HepG2 (cell line): ENCODE measurements around the gene CUL2. TPM values are rescaled to one million over a fixed set of nuclear protein-coding genes. Genes with fewer than 3 reads are reported as not detected.

Experiments
- ATAC-seq: fragments of 200-7000 bp; cut with Tn5 transposase; 3 replicates; pipeline ENCODE4 v1.9.1; 2020; ENCODE audit warnings: mild to moderate bottlenecking, moderate library complexity
- BruUV-seq: library from RNA; stranded (reverse); fragments of 400-500 nt; replicated peaks from 2 replicates; lab custom pipeline; 2021; lab: Mats Ljungman, UMichigan
- CTCF ChIA-PET: fragments of 300-600 bp; formaldehyde crosslinking; extraction: SDS; loops from one replicate; lab custom pipeline; 2021; ENCODE audit warnings: low total read pairs, inconsistent platforms, low intra/inter-chr PET ratio; lab: Yijun Ruan, JAX
- POLR2A ChIA-PET: fragments of 350-600 bp; sonication (Branson Sonifier 250); formaldehyde crosslinking; loops from one replicate; lab custom pipeline; 2020; ENCODE audit warnings: antibody characterized with exemption, inconsistent platforms; lab: Yijun Ruan, JAX
- DNase-seq: peaks from one replicate; pipeline ENCODE4 v3.0.0-alpha.2; 2015; ENCODE audit warnings: low spot score
- FAIRE-seq: peaks from 3 replicates; lab custom pipeline; 2011; peaks lifted over from hg19 to GRCh38; lab: Jason Lieb, UNC
- H2AFZ ChIP-seq: one replicate; pipeline ENCODE4 v1.6.1; 2011; ENCODE audit warnings: low read length, inconsistent platforms
- H3K27ac ChIP-seq: fragments of 300-600 bp; 3 replicates; pipeline ENCODE4 v1.8.0; 2011; ENCODE audit warnings: mixed run types, mild to moderate bottlenecking, mixed read lengths, low read length, inconsistent platforms; ENCODE audit not compliant: insufficient read depth; ENCODE audit errors: extremely low read length
- H3K27me3 ChIP-seq, 2 experiments: fragments of 200-600 bp in 1 of 2; 2 replicates in 1 of 2; 3 replicates in 1 of 2; pipeline versions ENCODE4 v1.6.0 to v1.8.0; 2011; ENCODE audit warnings: low read length in 2 of 2, mild to moderate bottlenecking in 2 of 2, moderate library complexity in 2 of 2, inconsistent platforms in 1 of 2; ENCODE audit not compliant: insufficient read depth in 2 of 2, control insufficient read depth in 1 of 2
- H3K36me3 ChIP-seq, 2 experiments: fragments of 200-600 bp in 1 of 2; replicated peaks in 1 of 2; 2 replicates in 1 of 2; 3 replicates in 1 of 2; pipeline versions ENCODE4 v1.5.1 to v1.8.0; 2011; ENCODE audit warnings: low read length in 2 of 2, inconsistent platforms in 1 of 2; ENCODE audit not compliant: insufficient read depth in 2 of 2, control insufficient read depth in 1 of 2
- H3K4me1 ChIP-seq: 2 replicates; pipeline ENCODE4 v1.5.1; 2012; ENCODE audit warnings: low read length, inconsistent platforms; ENCODE audit not compliant: insufficient read depth
- H3K4me2 ChIP-seq: 2 replicates; pipeline ENCODE4 v1.6.0; 2011; ENCODE audit warnings: low read depth, low read length, inconsistent platforms
- H3K4me3 ChIP-seq, 3 experiments: fragments of 200-600 bp in 1 of 3; sonication (generic), shearing (Covaris generic) in 1 of 3; replicated peaks in 1 of 3; 2 replicates each; pipeline ENCODE4 v1.5.1; 2011 to 2016; ENCODE audit warnings: low read length in 3 of 3, inconsistent platforms in 2 of 3, low read depth in 2 of 3, mild to moderate bottlenecking in 2 of 3, control low read depth in 1 of 3, mixed read lengths in 1 of 3; ENCODE audit not compliant: insufficient read depth in 1 of 3
- H3K79me2 ChIP-seq: one replicate; pipeline ENCODE4 v1.6.1; 2011; ENCODE audit warnings: low read length, inconsistent platforms; ENCODE audit not compliant: insufficient read depth
- H3K9ac ChIP-seq: 2 replicates; pipeline ENCODE4 v1.6.0; 2011; ENCODE audit warnings: mild to moderate bottlenecking, low read depth, low read length, inconsistent platforms; ENCODE audit not compliant: insufficient read depth
- H3K9me3 ChIP-seq: 2 replicates; pipeline ENCODE4 v1.5.1; 2012; ENCODE audit warnings: mild to moderate bottlenecking, low read length
- H4K20me1 ChIP-seq: 2 replicates; pipeline ENCODE4 v1.6.0; 2011; ENCODE audit warnings: inconsistent platforms, mild to moderate bottlenecking, low read length, moderate library complexity; ENCODE audit not compliant: insufficient read depth
- BCL3 ChIP-seq: sonication (generic); formaldehyde crosslinking; IDR thresholded peaks from 2 replicates; pipeline ENCODE4 v1.5.1; 2020; ENCODE audit warnings: mild to moderate bottlenecking, missing genetic modification reagents, moderate library complexity
- EZH2 ChIP-seq: conservative IDR thresholded peaks from 2 replicates; pipeline ENCODE4 v1.6.1; 2012; ENCODE audit warnings: mild to moderate bottlenecking, low read depth, low read length, moderate library complexity
- FOSL2 ChIP-seq: sonication (generic); formaldehyde crosslinking; IDR thresholded peaks from 2 replicates; pipeline ENCODE4 v1.4.0; 2020; ENCODE audit warnings: missing genetic modification reagents
- FOXA3 ChIP-seq: IDR thresholded peaks from 2 replicates; pipeline ENCODE4 v1.6.1; 2016; ENCODE audit warnings: missing genetic modification reagents, missing compliant biosample characterization
- HMGXB3 ChIP-seq: sonication (generic); formaldehyde crosslinking; IDR thresholded peaks from 2 replicates; pipeline ENCODE4 v1.4.0; 2020; ENCODE audit warnings: missing genetic modification reagents, borderline replicate concordance
- HNRNPH1 ChIP-seq: fragments of 200-400 bp; formaldehyde crosslinking; optimal IDR thresholded peaks from 2 replicates; pipeline ENCODE3; 2017; ENCODE audit warnings: mild to moderate bottlenecking, low read depth, low read length
- MATR3 ChIP-seq: sonication (generic); formaldehyde crosslinking; IDR thresholded peaks from 2 replicates; pipeline ENCODE4 v1.4.0; 2020; ENCODE audit warnings: missing genetic modification reagents
- MTERF4 ChIP-seq: sonication (generic); formaldehyde crosslinking; IDR thresholded peaks from 2 replicates; pipeline ENCODE4 v1.8.0; 2023; ENCODE audit warnings: mild to moderate bottlenecking, missing genetic modification reagents
- POGK ChIP-seq: sonication (generic); formaldehyde crosslinking; conservative IDR thresholded peaks from 2 replicates; pipeline ENCODE4 v1.8.0; 2022; ENCODE audit warnings: mild to moderate bottlenecking, moderate library complexity, missing genetic modification reagents
- RAD51 ChIP-seq: fragments of 450-650 bp; IDR thresholded peaks from 2 replicates; pipeline ENCODE4 v1.6.1; 2016; ENCODE audit warnings: borderline replicate concordance
- SAP130 ChIP-seq: IDR thresholded peaks from 2 replicates; pipeline ENCODE4 v1.6.1; 2016; ENCODE audit warnings: low read depth
- SP1 ChIP-seq, 2 experiments: fragments of 450-650 bp in 1 of 2; sonication (generic) in 1 of 2; formaldehyde crosslinking in 1 of 2; IDR thresholded peaks; 2 replicates each; pipeline versions ENCODE4 v1.4.0 to v1.6.1; 2016 to 2020; ENCODE audit warnings: missing genetic modification reagents in 1 of 2
- SP4 ChIP-seq: sonication (generic); formaldehyde crosslinking; IDR thresholded peaks from 2 replicates; pipeline ENCODE4 v1.8.1; 2023; ENCODE audit warnings: mild to moderate bottlenecking, missing genetic modification reagents
- ZNF430 ChIP-seq: sonication (generic); formaldehyde crosslinking; IDR thresholded peaks from 2 replicates; pipeline ENCODE4 v1.9.0; 2021; ENCODE audit warnings: mild to moderate bottlenecking, missing genetic modification reagents
- ZNF607 ChIP-seq: sonication (generic); formaldehyde crosslinking; IDR thresholded peaks from 2 replicates; pipeline ENCODE4 v1.5.1; 2020; ENCODE audit warnings: missing genetic modification reagents, mild to moderate bottlenecking, borderline replicate concordance
- ZZZ3 ChIP-seq: sonication (generic); formaldehyde crosslinking; IDR thresholded peaks from 2 replicates; pipeline ENCODE4 v1.4.0; 2020; ENCODE audit warnings: missing genetic modification reagents, mild to moderate bottlenecking, borderline replicate concordance
- WGBS: methylation state at CpG from one replicate; pipeline ENCODE4 v1.1.6; 2017; ENCODE audit warnings: low lambda C conversion rate; 5-methylcytosine and 5-hydroxymethylcytosine counted together
- in situ Hi-C: cut with HindIII; loops from 2 replicates; pipeline ENCODE4 v1.10.0; 2017; ENCODE audit warnings: low pct_unique_long_range_greater_than_20kb; ENCODE audit not compliant: extremely low pct_ligation_motif_present
- intact Hi-C: fragments of 100-400 bp; cut with micrococcal nuclease; formaldehyde crosslinking; loops from one replicate; pipeline ENCODE4 v1.10.0; 2022; ENCODE audit not compliant: unreplicated experiment
- polyA plus RNA-seq, 8 experiments: library from polyadenylated mRNA; depleted of rRNA in 3 of 8; stranded (reverse) in 7 of 8; unstranded in 1 of 8; fragments of >200 nt; fragmentation: Illumina TruSeq in 4 of 8; extraction: Trizol in 4 of 8; gene quantifications; 2 replicates each; pipeline versions ENCODE4 v1.2.1 to v1.2.3, GENCODE V29; 2011 to 2016; ENCODE audit warnings: low read depth in 4 of 8, missing spikeins in 1 of 8, mixed read lengths in 1 of 8; ENCODE audit not compliant: insufficient read depth in 1 of 8
- total RNA-seq, 5 experiments: library from RNA; depleted of rRNA; stranded (reverse); fragments of >200 nt; fragmentation: Illumina TruSeq; extraction: Trizol; gene quantifications; 2 replicates each; pipeline ENCODE4 v1.2.3, GENCODE V29; 2016; ENCODE audit warnings: low read depth in 1 of 5

CUL2 gene
- total and polyA plus RNA-seq, 2 of the 13 experiments (the other 11 are each of a cell fraction or from before 2014, with no cell fraction given): 9.6 to 33.1 TPM

- TF ChIP-seq SP1 (IDR thresholded peaks at IDR 0.05) (no peak), SP1 (CRISPR knock-in tag; IDR thresholded peaks at IDR 0.05) (no peak), MTERF4 (no peak), SP4 (no peak), ZNF607 (CRISPR knock-in tag) (no peak), HMGXB3 (no peak), FOXA3 (CRISPR knock-in tag) (no peak), EZH2 (no peak), ZZZ3 (CRISPR knock-in tag) (no peak)
- TF ChIP-seq, all 625 proteins: peak for 0
These were observed 45.7 kb upstream of the CUL2 start (continued) for GRCh38 chr10:35135861-35136260.

- no peak overlapping the region for H3K4me3 ChIP-seq
- intact Hi-C loops: no loop called here
- ChIA-PET CTCF (no interaction called here), POLR2A (no interaction called here)
- in situ Hi-C loops: no loop called here
- ATAC-seq: no peak
- H3K27me3 ChIP-seq: no peaks in the 10 kb centered on the region
- H3K36me3 ChIP-seq: no peaks in the 10 kb centered on the region
- no peaks in the 10 kb centered on the region for H4K20me1 ChIP-seq
- H3K79me2 ChIP-seq: peaks cover 7% of the 10 kb centered on the region
- no peak overlapping the region for H3K4me2 ChIP-seq
- no TSS peak for BruUV-seq
- no peak overlapping the region for H3K9ac ChIP-seq
- FAIRE-seq: no peak
- DNase-seq: no peak
- 96% methylated on average over 1 of the region's 1 CpG for WGBS
- H3K4me1 ChIP-seq: peaks cover 19% of the 10 kb centered on the region
- TF ChIP-seq BCL3 (CRISPR knock-in tag) (no peak), MATR3 (CRISPR knock-in tag) (no peak), ZNF430 (CRISPR knock-in tag) (no peak), FOSL2 (CRISPR knock-in tag) (no peak), SAP130 (CRISPR knock-in tag) (no peak), RAD51 (no peak), HNRNPH1 (no peak), POGK (CRISPR knock-in tag) (no peak)
- TF ChIP-seq, all 625 proteins: peak for 0
- Histone ChIP-seq H2AFZ (no peak overlapping the region), H3K9me3 (no peaks in the 10 kb centered on the region), H3K27ac (no peak overlapping the region)
These were observed 43.4 kb upstream of the CUL2 start for GRCh38 chr10:35133586-35133985.
